Measurements from ENCODE around the gene U2SURP. TPM values are rescaled to one million over a fixed set of nuclear protein-coding genes. Genes with fewer than 3 reads are reported as not detected.

The U2SURP gene
- total RNA-seq, 2 experiments from 2014 or later: 164 to 179 TPM

DNA sequence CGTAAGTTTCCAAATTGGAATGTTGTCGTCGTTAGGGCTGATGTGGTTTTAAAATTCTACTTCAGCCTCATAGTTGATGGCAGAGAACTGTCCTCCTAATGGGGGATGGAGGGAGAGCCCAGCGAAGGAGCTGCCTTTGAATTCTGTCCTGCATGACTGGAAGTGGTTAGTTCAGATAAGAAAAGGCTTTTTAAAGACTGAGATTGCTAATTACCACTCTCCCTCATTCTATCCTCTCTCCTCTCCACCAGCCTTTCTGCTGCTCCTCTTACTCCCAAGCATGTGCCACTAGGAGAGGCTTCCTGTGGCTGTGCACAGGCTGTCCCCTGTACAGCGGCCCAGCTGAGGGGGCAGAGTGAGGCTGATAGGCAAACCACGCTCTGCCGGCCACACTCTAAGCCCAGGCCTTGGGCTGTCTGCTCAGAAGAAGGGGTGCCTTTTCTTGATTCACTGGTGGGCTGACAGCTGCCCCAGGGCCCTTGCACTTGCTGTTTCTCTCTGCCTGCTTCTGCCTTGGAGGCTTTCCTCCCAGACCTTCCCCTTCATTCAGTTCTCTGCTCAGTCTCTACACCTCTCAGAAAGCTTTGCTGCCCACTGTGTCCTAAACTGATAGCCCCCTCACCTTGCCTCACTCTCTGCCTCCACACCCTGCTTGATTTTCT, 29.1 kb upstream of the U2SURP start:
- H3K9me3 ChIP-seq (ENCODE audit: control insufficient read depth in 1 of 2, insufficient read depth in 1 of 2, low read length in 2 of 2): peaks cover 0 to 4% of the 10 kb centered on the region in 2 experiments
- ATAC-seq (ENCODE audit: poor library complexity) (no peak), DNase-seq (no peak)
- no peaks in the 10 kb centered on the region for H3K9me3 Mint-ChIP-seq
- no peaks in the 10 kb centered on the region for H3K4me1 ChIP-seq (ENCODE audit: insufficient read depth, low read length)
- no peak overlapping the region for H3K27ac Mint-ChIP-seq
- peaks cover 59% of the 10 kb centered on the region for H3K27me3 Mint-ChIP-seq
- ChIA-PET CTCF (no interaction called here), POLR2A (no interaction called here)
- H3K36me3 ChIP-seq (ENCODE audit: insufficient read depth, low read length): no peaks in the 10 kb centered on the region
- no peaks in the 10 kb centered on the region for H3K4me1 Mint-ChIP-seq (ENCODE audit: low read depth)
- TF ChIP-seq, protein P1, sequence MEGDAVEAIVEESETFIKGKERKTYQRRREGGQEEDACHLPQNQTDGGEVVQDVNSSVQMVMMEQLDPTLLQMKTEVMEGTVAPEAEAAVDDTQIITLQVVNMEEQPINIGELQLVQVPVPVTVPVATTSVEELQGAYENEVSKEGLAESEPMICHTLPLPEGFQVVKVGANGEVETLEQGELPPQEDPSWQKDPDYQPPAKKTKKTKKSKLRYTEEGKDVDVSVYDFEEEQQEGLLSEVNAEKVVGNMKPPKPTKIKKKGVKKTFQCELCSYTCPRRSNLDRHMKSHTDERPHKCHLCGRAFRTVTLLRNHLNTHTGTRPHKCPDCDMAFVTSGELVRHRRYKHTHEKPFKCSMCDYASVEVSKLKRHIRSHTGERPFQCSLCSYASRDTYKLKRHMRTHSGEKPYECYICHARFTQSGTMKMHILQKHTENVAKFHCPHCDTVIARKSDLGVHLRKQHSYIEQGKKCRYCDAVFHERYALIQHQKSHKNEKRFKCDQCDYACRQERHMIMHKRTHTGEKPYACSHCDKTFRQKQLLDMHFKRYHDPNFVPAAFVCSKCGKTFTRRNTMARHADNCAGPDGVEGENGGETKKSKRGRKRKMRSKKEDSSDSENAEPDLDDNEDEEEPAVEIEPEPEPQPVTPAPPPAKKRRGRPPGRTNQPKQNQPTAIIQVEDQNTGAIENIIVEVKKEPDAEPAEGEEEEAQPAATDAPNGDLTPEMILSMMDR (IDR thresholded peaks at IDR 0.05): no peak
- no peak overlapping the region for H3K4me3 ChIP-seq (ENCODE audit: low read length)
- peaks cover 0 to 3% of the 10 kb centered on the region in 2 experiments for H3K27me3 ChIP-seq (ENCODE audit: control insufficient read depth in 1 of 2, insufficient read depth in 2 of 2, low read length in 2 of 2)
- intact Hi-C loops (cut with DNase I, micrococcal nuclease): no loop called here
- no peaks in the 10 kb centered on the region for H3K36me3 Mint-ChIP-seq (ENCODE audit: low read depth)
- no peak overlapping the region for H3K27ac ChIP-seq (ENCODE audit: low read depth in 1 of 2, low read length in 2 of 2)
- H3K4me3 Mint-ChIP-seq: no peak overlapping the region

DNA sequence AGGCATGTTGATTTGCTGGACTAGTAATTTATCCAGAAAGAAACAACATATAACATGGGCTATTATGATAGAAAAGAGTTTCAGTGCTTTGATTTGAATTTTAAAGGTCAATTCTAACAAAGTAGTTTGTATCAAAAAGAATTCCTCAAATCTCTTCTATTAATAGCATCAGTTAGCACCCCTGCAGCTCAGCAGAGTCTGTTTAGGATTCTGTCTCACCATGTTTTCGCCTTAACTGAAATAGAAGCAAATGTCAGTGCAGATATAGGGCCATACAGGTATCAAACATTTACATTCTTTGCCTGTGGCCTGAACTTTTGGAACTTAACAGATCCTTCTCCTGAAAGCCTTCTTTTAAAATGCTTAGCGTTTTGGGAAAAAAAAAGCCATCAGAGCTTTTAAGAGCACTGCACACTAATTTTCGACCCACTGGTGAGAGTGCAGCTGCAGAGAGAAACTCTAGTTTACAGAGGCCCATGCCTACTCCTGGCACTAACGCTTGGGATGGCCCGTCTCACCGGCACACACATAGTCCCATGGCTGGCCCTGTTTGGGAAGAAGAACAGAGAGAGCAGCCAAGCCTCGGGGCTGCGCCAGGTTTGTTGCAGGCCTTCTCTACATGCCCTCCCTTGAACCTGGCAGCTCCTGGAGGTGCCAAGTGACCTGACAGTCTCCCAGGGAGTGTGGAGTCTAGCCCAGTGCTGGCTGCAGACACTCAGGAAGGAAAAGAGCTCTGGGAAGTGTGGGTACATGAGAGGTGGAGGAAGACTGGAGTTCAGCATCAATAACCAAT, 28.0 kb upstream of the U2SURP start:
- POLR2A ChIA-PET: no interaction called here
- Histone ChIP-seq H3K27me3 (ENCODE audit: control insufficient read depth in 1 of 2, insufficient read depth in 2 of 2, low read length in 2 of 2) (peaks cover 0 to 3% of the 10 kb centered on the region in 2 experiments), H3K4me3 (ENCODE audit: low read length) (no peak overlapping the region), H3K27ac (ENCODE audit: low read depth in 1 of 2, low read length in 2 of 2) (no peak overlapping the region), H3K9me3 (ENCODE audit: control insufficient read depth in 1 of 2, insufficient read depth in 1 of 2, low read length in 2 of 2) (peaks cover 0 to 4% of the 10 kb centered on the region in 2 experiments), H3K36me3 (ENCODE audit: insufficient read depth, low read length) (no peaks in the 10 kb centered on the region), H3K4me1 (ENCODE audit: insufficient read depth, low read length) (no peaks in the 10 kb centered on the region)
- H3K27me3 Mint-ChIP-seq: peaks cover 56% of the 10 kb centered on the region
- no peaks in the 10 kb centered on the region for H3K36me3 Mint-ChIP-seq (ENCODE audit: low read depth)
- H3K9me3 Mint-ChIP-seq: no peaks in the 10 kb centered on the region
- H3K4me1 Mint-ChIP-seq (ENCODE audit: low read depth): no peaks in the 10 kb centered on the region
- ATAC-seq (ENCODE audit: poor library complexity) (no peak), DNase-seq (no peak)
- no peak overlapping the region for H3K27ac Mint-ChIP-seq
- TF ChIP-seq, protein P1 (IDR thresholded peaks at IDR 0.05): no peak
- no peak overlapping the region for H3K4me3 Mint-ChIP-seq
- intact Hi-C loops (cut with DNase I, micrococcal nuclease): no loop called here
- CTCF ChIA-PET: no interaction called here

DNA sequence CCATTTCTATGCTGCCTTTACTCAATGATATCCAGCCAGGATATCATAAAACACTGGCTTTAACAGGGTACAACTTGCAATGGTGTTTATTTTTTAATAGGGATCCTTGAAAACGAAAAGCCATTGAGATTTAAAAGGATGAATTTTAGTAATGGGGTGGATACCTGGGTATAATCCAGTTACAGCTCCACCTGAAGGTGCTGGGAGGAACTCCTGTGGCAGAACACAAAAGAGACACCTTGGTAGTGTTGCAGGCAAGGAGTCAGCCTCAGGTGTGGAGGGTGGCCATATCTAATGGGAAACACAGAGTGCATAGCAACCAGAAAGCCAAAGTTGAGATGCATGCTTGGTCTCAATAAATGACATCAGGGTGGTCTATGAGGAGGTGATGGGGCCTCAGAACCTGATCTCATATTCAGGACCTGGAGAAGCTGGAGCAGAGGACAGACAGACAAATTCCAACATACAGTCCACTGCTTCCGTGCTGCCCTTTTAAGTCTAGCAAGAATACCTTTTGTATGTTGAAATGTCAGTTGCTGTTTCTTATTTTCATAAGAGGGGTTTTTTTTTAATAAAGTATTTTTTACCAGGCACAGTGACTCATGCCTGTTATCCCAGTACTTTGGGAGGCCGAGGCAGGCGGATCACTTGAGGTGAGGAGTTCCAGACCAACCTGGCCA, 25.9 kb upstream of the U2SURP start:
- Histone ChIP-seq H3K4me3 (ENCODE audit: low read length) (no peak overlapping the region), H3K4me1 (ENCODE audit: insufficient read depth, low read length) (no peaks in the 10 kb centered on the region), H3K9me3 (ENCODE audit: control insufficient read depth in 1 of 2, insufficient read depth in 1 of 2, low read length in 2 of 2) (peaks cover 0 to 4% of the 10 kb centered on the region in 2 experiments), H3K27me3 (ENCODE audit: control insufficient read depth in 1 of 2, insufficient read depth in 2 of 2, low read length in 2 of 2) (peaks cover 0 to 3% of the 10 kb centered on the region in 2 experiments), H3K36me3 (ENCODE audit: insufficient read depth, low read length) (no peaks in the 10 kb centered on the region), H3K27ac (ENCODE audit: low read depth in 1 of 2, low read length in 2 of 2) (no peak overlapping the region)
- Mint-ChIP-seq H3K27ac (no peak overlapping the region), H3K9me3 (no peaks in the 10 kb centered on the region), H3K27me3 (peaks cover 47% of the 10 kb centered on the region), H3K36me3 (ENCODE audit: low read depth) (no peaks in the 10 kb centered on the region), H3K4me1 (ENCODE audit: low read depth) (no peaks in the 10 kb centered on the region), H3K4me3 (no peak overlapping the region)
- CTCF ChIA-PET: no interaction called here
- TF ChIP-seq, protein P1 (IDR thresholded peaks at IDR 0.05): no peak
- POLR2A ChIA-PET: no interaction called here
- DNase-seq: no peak
- no peak for ATAC-seq (ENCODE audit: poor library complexity)
- intact Hi-C loops (cut with DNase I, micrococcal nuclease): no loop called here
